Measurements from ENCODE around the gene COMMD3. TPM values are rescaled to one million over a fixed set of nuclear protein-coding genes. Genes with fewer than 3 reads are reported as not detected.
A peak's percentile ranks its signal among the peaks of the same experiment; 100 is the strongest.

Gene COMMD3
- total and polyA plus RNA-seq, 9 of the 15 experiments (the other 6 are each of a cell fraction or from before 2014, with no cell fraction given), result 50.7 to 217 (median 80.1) TPM

GRCh38 chr10:22340329-22341189 is 24.4 kb downstream of the COMMD3 start (continued):
- TF ChIP-seq TRIM25 (IDR thresholded peaks at IDR 0.05; ENCODE audit: borderline replicate concordance), result no peak
- TF ChIP-seq CEBPB (tag; IDR thresholded peaks at IDR 0.05), result no peak
- no peak for TF ChIP-seq PPARD (CRISPR knock-in tag; IDR thresholded peaks at IDR 0.05)
- peak; percentile 69 for TF ChIP-seq ATF7 (IDR thresholded peaks at IDR 0.05)
- TF ChIP-seq FOXP4 (CRISPR knock-in tag; IDR thresholded peaks at IDR 0.05; ENCODE audit: borderline replicate concordance), result no peak; the same call in 1 of the 2 replicates
- no peak for TF ChIP-seq ZNF174 (CRISPR knock-in tag; IDR thresholded peaks at IDR 0.05)
- TF ChIP-seq CAMTA2 (CRISPR knock-in tag; conservative IDR thresholded peaks at IDR 0.05), result no peak
- TF ChIP-seq MITF (IDR thresholded peaks at IDR 0.05), result no peak
- TF ChIP-seq CTBP1 (IDR thresholded peaks at IDR 0.05; ENCODE audit: borderline replicate concordance), result peak; percentile 78; the same call in 1 of the 2 replicates
- no peak for TF ChIP-seq TFAM (CRISPR knock-in tag; conservative IDR thresholded peaks at IDR 0.05)
- no peak for TF ChIP-seq PHB2 (IDR thresholded peaks at IDR 0.05; ENCODE audit: low read depth)
- no peak for TF ChIP-seq THRAP3 (IDR thresholded peaks at IDR 0.05; ENCODE audit: borderline replicate concordance)
- no peak for TF ChIP-seq DIDO1 (tag; IDR thresholded peaks at IDR 0.05; ENCODE audit: low read depth)
- no peak for TF ChIP-seq KHSRP (IDR thresholded peaks at IDR 0.05)

Data from K562 (cell line).